Neural cell (in vitro differentiated cells): Measurements from ENCODE around the gene ZNF442. TPM values are rescaled to one million over a fixed set of nuclear protein-coding genes. Genes with fewer than 3 reads are reported as not detected.

ENCODE experiments used
- H2AFZ ChIP-seq: fragments of 200-600, 300-800 bp; sonication (generic), shearing (Covaris generic); 2 replicates; pipeline ENCODE4 v1.6.0; 2014; ENCODE audit warnings: low read depth, mild to moderate bottlenecking, antibody characterized with exemption, low read length, moderate library complexity
- H3F3A ChIP-seq: fragments of 200-600 bp; shearing (Covaris generic); 2 replicates; pipeline ENCODE4 v1.6.1; 2016; ENCODE audit warnings: mild to moderate bottlenecking, moderate library complexity, mixed read lengths, antibody characterized with exemption, low read length; ENCODE audit not compliant: insufficient read depth, poor library complexity, severe bottlenecking
- H3K27ac ChIP-seq: fragments of 200-600, 300-800 bp; sonication (generic), shearing (Covaris generic); 2 replicates; pipeline ENCODE4 v1.5.1; 2014; ENCODE audit warnings: mild to moderate bottlenecking, low read length, moderate library complexity
- H3K27me3 ChIP-seq: fragments of 300-800, 200-600 bp; sonication (generic), shearing (Covaris generic); 2 replicates; pipeline ENCODE4 v1.6.0; 2014; ENCODE audit warnings: mild to moderate bottlenecking, low read depth, low read length, moderate library complexity; ENCODE audit not compliant: insufficient read depth
- H3K36me3 ChIP-seq: fragments of 300-800, 200-600 bp; sonication (generic), shearing (Covaris generic); 2 replicates; pipeline ENCODE4 v1.5.1; 2014; ENCODE audit warnings: mild to moderate bottlenecking, antibody characterized with exemption, low read length, moderate library complexity; ENCODE audit not compliant: insufficient read depth
- H3K4me2 ChIP-seq: fragments of 300-800, 200-600 bp; sonication (generic), shearing (Covaris generic); 2 replicates; pipeline ENCODE4 v1.6.0; 2014; ENCODE audit warnings: mild to moderate bottlenecking, low read length
- H3K4me3 ChIP-seq: fragments of 300-800, 200-600 bp; sonication (generic), shearing (Covaris generic); 2 replicates; pipeline ENCODE4 v1.5.1; 2014; ENCODE audit warnings: mild to moderate bottlenecking, low read length, moderate library complexity
- H3K79me2 ChIP-seq: fragments of 200-600 bp; shearing (Covaris generic); replicated peaks from 2 replicates; pipeline ENCODE4 v1.6.0; 2014; ENCODE audit warnings: mild to moderate bottlenecking, low read length, moderate library complexity; ENCODE audit not compliant: insufficient read depth
- H3K9ac ChIP-seq: fragments of 300-800, 200-600 bp; sonication (generic), shearing (Covaris generic); 2 replicates; pipeline ENCODE4 v1.6.1; 2016; ENCODE audit warnings: mild to moderate bottlenecking, low read length, mixed read lengths
- H3K9me2 ChIP-seq: fragments of 200-600 bp; shearing (Covaris generic); 2 replicates; pipeline ENCODE4 v1.6.1; 2016; ENCODE audit warnings: mild to moderate bottlenecking, low read length, mixed read lengths; ENCODE audit not compliant: insufficient read depth
- H3K9me3 ChIP-seq: fragments of 200-600, 300-800 bp; sonication (generic), shearing (Covaris generic); 2 replicates; pipeline ENCODE4 v1.6.1; 2016; ENCODE audit warnings: mild to moderate bottlenecking, mixed run types, low read length, moderate library complexity, mixed read lengths
- H4K20me1 ChIP-seq: fragments of 200-600 bp; shearing (Covaris generic); 2 replicates; pipeline ENCODE4 v1.6.1; 2016; ENCODE audit warnings: mild to moderate bottlenecking, mixed run types; ENCODE audit not compliant: insufficient read depth
- EP300 ChIP-seq: fragments of 450-650 bp; conservative IDR thresholded peaks from 2 replicates; pipeline ENCODE4 v1.6.1; 2014; ENCODE audit warnings: antibody characterized with exemption, mild to moderate bottlenecking, moderate library complexity; ENCODE audit not compliant: poor library complexity, severe bottlenecking
- EZH2 ChIP-seq: fragments of 200-600, 300-800 bp; shearing (Covaris generic), sonication (generic); IDR thresholded peaks from 2 replicates; pipeline ENCODE4 v1.6.1; 2014; ENCODE audit warnings: antibody characterized with exemption, low read length, borderline replicate concordance, mild to moderate bottlenecking; ENCODE audit not compliant: insufficient read depth, poor library complexity, severe bottlenecking
- MXI1 ChIP-seq: fragments of 450-650 bp; conservative IDR thresholded peaks from 2 replicates; pipeline ENCODE4 v1.6.1; 2014; ENCODE audit warnings: antibody characterized with exemption, mild to moderate bottlenecking; ENCODE audit not compliant: poor library complexity, severe bottlenecking
- POLR2AphosphoS5 ChIP-seq: IDR thresholded peaks from 2 replicates; pipeline ENCODE4 v1.6.1; 2012
- RAD21 ChIP-seq: fragments of 450-650 bp; conservative IDR thresholded peaks from 2 replicates; pipeline ENCODE4 v1.6.1; 2014; ENCODE audit warnings: antibody characterized with exemption, mild to moderate bottlenecking, moderate library complexity
- SMC3 ChIP-seq: fragments of 450-650 bp; conservative IDR thresholded peaks from 2 replicates; pipeline ENCODE4 v1.6.1; 2014; ENCODE audit warnings: antibody characterized with exemption, mild to moderate bottlenecking, moderate library complexity; ENCODE audit not compliant: poor library complexity
- TAF1 ChIP-seq: IDR thresholded peaks from 2 replicates; pipeline ENCODE4 v1.6.1; 2012; ENCODE audit warnings: low read depth
- polyA plus RNA-seq: library from polyadenylated mRNA; depleted of rRNA; stranded (reverse); fragments of >200 nt; gene quantifications from 2 replicates; pipeline ENCODE4 v1.2.3, GENCODE V29; 2014
- TF ChIP-seq, protein P1 (sequence below): IDR thresholded peaks from 2 replicates; pipeline ENCODE4 v1.6.1; 2012; ENCODE audit warnings: borderline replicate concordance

Gene ZNF442
- polyA plus RNA-seq, 1 donor from 2014 or later: 8.8 TPM

DNA sequence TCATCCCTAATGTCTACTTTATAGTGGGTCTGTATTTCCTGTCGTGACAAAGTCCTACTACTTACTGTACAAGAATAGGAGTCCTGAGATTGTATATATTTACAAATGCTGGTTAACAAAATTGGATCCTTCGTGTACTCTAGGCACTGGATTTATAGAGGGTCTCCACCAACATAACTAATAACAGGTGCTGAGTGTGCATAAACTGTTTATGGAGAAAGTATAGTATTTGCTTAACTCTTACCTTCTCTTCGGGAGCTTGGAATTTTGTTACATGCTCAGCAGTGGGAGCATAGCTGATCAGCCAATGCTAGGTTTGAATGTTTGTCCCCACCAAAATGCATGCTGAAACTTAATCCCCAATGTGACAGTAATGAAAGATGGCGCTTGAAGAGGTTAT lies 12.1 kb downstream of the ZNF442 start:
- H4K20me1 ChIP-seq: no peaks in the 10 kb centered on the region
- TF ChIP-seq MXI1: no peak
- TF ChIP-seq, protein P1, sequence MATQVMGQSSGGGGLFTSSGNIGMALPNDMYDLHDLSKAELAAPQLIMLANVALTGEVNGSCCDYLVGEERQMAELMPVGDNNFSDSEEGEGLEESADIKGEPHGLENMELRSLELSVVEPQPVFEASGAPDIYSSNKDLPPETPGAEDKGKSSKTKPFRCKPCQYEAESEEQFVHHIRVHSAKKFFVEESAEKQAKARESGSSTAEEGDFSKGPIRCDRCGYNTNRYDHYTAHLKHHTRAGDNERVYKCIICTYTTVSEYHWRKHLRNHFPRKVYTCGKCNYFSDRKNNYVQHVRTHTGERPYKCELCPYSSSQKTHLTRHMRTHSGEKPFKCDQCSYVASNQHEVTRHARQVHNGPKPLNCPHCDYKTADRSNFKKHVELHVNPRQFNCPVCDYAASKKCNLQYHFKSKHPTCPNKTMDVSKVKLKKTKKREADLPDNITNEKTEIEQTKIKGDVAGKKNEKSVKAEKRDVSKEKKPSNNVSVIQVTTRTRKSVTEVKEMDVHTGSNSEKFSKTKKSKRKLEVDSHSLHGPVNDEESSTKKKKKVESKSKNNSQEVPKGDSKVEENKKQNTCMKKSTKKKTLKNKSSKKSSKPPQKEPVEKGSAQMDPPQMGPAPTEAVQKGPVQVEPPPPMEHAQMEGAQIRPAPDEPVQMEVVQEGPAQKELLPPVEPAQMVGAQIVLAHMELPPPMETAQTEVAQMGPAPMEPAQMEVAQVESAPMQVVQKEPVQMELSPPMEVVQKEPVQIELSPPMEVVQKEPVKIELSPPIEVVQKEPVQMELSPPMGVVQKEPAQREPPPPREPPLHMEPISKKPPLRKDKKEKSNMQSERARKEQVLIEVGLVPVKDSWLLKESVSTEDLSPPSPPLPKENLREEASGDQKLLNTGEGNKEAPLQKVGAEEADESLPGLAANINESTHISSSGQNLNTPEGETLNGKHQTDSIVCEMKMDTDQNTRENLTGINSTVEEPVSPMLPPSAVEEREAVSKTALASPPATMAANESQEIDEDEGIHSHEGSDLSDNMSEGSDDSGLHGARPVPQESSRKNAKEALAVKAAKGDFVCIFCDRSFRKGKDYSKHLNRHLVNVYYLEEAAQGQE: no peak
- TF ChIP-seq RAD21: no peak
- H3K27me3 ChIP-seq: no peaks in the 10 kb centered on the region
- no peaks in the 10 kb centered on the region for H3F3A ChIP-seq
- no peak overlapping the region for H2AFZ ChIP-seq
- H3K4me2 ChIP-seq: no peak overlapping the region
- H3K9ac ChIP-seq: no peak overlapping the region
- H3K9me2 ChIP-seq: no peaks in the 10 kb centered on the region
- peaks cover 28% of the 10 kb centered on the region for H3K36me3 ChIP-seq
- H3K27ac ChIP-seq: no peak overlapping the region
- H3K4me3 ChIP-seq: no peak overlapping the region
- H3K9me3 ChIP-seq: peaks cover 32% of the 10 kb centered on the region
- no peaks in the 10 kb centered on the region for H3K79me2 ChIP-seq

DNA sequence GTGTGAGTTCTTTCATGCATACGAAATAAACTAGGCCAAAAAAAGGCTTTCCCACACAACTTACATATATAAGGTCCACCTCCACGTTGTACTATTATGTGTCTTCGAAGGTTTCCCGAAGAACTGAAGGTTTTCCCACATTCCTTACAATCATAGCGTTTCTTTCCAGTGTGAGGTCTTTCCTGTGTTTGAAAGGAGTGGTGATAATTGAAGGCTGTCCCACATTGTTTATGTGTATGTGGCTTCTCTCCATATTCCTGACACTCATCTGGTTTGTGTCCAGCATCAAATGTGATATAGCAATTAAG lies 14.6 kb downstream of the ZNF442 start:
- Histone ChIP-seq H3K9ac (no peak overlapping the region), H3K36me3 (peaks cover 29% of the 10 kb centered on the region), H3F3A (no peaks in the 10 kb centered on the region), H3K9me2 (no peaks in the 10 kb centered on the region), H3K27me3 (no peaks in the 10 kb centered on the region), H3K4me2 (no peak overlapping the region), H2AFZ (no peak overlapping the region), H4K20me1 (no peaks in the 10 kb centered on the region), H3K9me3 (peaks cover 32% of the 10 kb centered on the region), H3K27ac (no peak overlapping the region), H3K4me3 (no peak overlapping the region), H3K79me2 (no peaks in the 10 kb centered on the region)
- TF ChIP-seq EZH2 (no peak), EP300 (no peak), MXI1 (no peak), SMC3 (no peak), RAD21 (no peak), POLR2AphosphoS5 (no peak), TAF1 (no peak)
- TF ChIP-seq, protein P1: no peak
